ENCODE data around the gene ASAP2.

ASAP2 gene

DNA sequence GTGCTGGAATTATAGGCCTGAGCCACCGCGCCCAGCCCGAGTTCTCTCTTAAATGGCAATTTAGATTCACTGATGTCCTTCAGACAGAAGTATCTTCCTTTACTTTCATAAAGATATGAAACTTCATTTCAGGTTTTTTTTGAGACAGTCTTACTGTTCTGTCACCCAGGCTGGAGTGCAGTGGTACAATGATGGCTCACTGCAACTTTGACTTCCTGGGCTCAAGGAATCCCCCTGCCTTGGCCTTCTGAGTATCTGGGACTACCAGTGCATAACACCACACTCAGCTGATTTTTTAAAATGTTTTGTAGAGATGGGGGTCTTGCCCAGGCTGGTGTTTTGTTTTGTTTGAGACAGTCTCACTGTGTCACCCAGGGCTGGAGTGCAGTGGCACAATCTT, 203.5 kb downstream of the ASAP2 start:
- no peak overlapping the region for H3K4me3 ChIP-seq (IDR thresholded peaks at IDR 0.05; ENCODE audit: insufficient read depth, low read depth, low read length)
- no peak overlapping the region for H3K27ac ChIP-seq
- no peaks in the 10 kb centered on the region for H3K79me2 ChIP-seq (ENCODE audit: insufficient read depth, low read depth)
- H4K20me1 ChIP-seq (ENCODE audit: insufficient read depth): no peaks in the 10 kb centered on the region
- no peaks in the 10 kb centered on the region for H3K36me3 ChIP-seq (ENCODE audit: insufficient read depth)
- no peak overlapping the region for H3K4me2 ChIP-seq
- TF ChIP-seq, protein P1, sequence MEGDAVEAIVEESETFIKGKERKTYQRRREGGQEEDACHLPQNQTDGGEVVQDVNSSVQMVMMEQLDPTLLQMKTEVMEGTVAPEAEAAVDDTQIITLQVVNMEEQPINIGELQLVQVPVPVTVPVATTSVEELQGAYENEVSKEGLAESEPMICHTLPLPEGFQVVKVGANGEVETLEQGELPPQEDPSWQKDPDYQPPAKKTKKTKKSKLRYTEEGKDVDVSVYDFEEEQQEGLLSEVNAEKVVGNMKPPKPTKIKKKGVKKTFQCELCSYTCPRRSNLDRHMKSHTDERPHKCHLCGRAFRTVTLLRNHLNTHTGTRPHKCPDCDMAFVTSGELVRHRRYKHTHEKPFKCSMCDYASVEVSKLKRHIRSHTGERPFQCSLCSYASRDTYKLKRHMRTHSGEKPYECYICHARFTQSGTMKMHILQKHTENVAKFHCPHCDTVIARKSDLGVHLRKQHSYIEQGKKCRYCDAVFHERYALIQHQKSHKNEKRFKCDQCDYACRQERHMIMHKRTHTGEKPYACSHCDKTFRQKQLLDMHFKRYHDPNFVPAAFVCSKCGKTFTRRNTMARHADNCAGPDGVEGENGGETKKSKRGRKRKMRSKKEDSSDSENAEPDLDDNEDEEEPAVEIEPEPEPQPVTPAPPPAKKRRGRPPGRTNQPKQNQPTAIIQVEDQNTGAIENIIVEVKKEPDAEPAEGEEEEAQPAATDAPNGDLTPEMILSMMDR (conservative IDR thresholded peaks at IDR 0.05; ENCODE audit: low read depth, low read length): no peak
- no peak overlapping the region for H2AFZ ChIP-seq (ENCODE audit: low read depth)
- no peaks in the 10 kb centered on the region for H3K27me3 ChIP-seq (ENCODE audit: insufficient read depth, low read depth)
- H3K4me1 ChIP-seq (ENCODE audit: low read depth, poor library complexity, severe bottlenecking): no peaks in the 10 kb centered on the region
- H3K9ac ChIP-seq: no peak overlapping the region

DNA sequence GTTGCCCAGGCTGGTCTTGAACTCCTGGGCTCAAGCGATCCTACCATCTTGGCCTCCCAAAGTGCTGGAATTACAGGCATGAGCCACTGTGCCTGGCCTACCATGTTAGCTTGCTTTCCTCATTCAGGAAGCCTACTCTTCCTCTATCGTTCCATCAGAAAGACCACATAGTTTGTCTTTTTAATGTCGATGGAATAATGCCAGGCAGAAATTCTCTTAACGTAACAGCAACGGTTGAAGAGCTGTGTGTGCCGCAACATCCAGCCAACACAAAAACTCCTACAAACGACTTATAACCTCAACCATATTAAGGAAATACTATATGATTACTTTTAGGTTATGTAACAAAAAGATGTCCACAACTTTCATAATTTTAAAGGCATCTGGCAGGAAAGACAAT, 206.2 kb downstream of the ASAP2 start:
- no peak overlapping the region for H3K4me3 ChIP-seq (IDR thresholded peaks at IDR 0.05; ENCODE audit: insufficient read depth, low read depth, low read length)
- TF ChIP-seq, protein P1 (conservative IDR thresholded peaks at IDR 0.05; ENCODE audit: low read depth, low read length): no peak
- no peaks in the 10 kb centered on the region for H4K20me1 ChIP-seq (ENCODE audit: insufficient read depth)
- no peak overlapping the region for H3K27ac ChIP-seq
- no peak overlapping the region for H3K4me2 ChIP-seq
- no peak overlapping the region for H3K9ac ChIP-seq
- H3K36me3 ChIP-seq (ENCODE audit: insufficient read depth): no peaks in the 10 kb centered on the region
- no peaks in the 10 kb centered on the region for H3K4me1 ChIP-seq (ENCODE audit: low read depth, poor library complexity, severe bottlenecking)
- H3K79me2 ChIP-seq (ENCODE audit: insufficient read depth, low read depth): no peaks in the 10 kb centered on the region; the same call in 1 of the 2 replicates
- H2AFZ ChIP-seq (ENCODE audit: low read depth): no peak overlapping the region
- H3K27me3 ChIP-seq (ENCODE audit: insufficient read depth, low read depth): no peaks in the 10 kb centered on the region

DNA sequence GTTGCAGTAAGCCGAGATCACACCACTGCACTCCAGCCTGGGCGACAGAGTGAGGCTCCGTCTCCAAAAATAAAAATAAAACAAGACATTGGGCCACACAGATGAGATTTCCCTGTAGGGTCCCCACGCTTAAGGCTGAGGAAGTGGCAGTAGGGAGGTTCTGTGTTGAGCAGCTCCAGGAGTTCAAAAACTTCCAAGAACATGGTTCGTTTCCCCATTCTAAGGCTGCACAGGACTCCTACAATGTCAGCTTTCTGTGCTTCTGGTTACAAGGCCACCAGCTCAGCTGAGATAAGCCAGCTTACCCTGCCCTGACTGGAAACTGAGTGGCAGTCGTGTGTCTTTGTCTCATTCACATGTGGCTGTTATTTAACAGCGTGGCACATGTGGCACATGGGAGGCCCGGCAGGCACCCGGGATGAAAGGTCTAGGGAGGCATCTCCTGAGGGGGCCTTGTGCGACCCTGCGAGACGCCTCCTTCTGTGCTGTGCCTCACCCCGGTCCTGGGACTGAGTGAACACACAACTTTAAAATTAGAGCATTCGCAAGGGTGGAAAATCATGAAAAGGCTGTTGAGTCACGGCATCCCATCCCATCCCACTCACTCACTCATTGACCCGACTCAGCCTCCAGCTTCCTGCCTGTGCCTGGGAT, 209.0 kb downstream of the ASAP2 start:
- Histone ChIP-seq H3K4me3 (IDR thresholded peaks at IDR 0.05; ENCODE audit: insufficient read depth, low read depth, low read length) (no peak overlapping the region), H2AFZ (ENCODE audit: low read depth) (no peak overlapping the region), H3K27me3 (ENCODE audit: insufficient read depth, low read depth) (no peaks in the 10 kb centered on the region), H3K36me3 (ENCODE audit: insufficient read depth) (no peaks in the 10 kb centered on the region), H4K20me1 (ENCODE audit: insufficient read depth) (no peaks in the 10 kb centered on the region), H3K79me2 (ENCODE audit: insufficient read depth, low read depth) (peaks cover 22% of the 10 kb centered on the region; the same call in 1 of the 2 replicates), H3K4me1 (ENCODE audit: low read depth, poor library complexity, severe bottlenecking) (peaks cover 15% of the 10 kb centered on the region), H3K9ac (no peak overlapping the region), H3K4me2 (no peak overlapping the region), H3K27ac (no peak overlapping the region)
- TF ChIP-seq, protein P1 (conservative IDR thresholded peaks at IDR 0.05; ENCODE audit: low read depth, low read length): no peak

DNA sequence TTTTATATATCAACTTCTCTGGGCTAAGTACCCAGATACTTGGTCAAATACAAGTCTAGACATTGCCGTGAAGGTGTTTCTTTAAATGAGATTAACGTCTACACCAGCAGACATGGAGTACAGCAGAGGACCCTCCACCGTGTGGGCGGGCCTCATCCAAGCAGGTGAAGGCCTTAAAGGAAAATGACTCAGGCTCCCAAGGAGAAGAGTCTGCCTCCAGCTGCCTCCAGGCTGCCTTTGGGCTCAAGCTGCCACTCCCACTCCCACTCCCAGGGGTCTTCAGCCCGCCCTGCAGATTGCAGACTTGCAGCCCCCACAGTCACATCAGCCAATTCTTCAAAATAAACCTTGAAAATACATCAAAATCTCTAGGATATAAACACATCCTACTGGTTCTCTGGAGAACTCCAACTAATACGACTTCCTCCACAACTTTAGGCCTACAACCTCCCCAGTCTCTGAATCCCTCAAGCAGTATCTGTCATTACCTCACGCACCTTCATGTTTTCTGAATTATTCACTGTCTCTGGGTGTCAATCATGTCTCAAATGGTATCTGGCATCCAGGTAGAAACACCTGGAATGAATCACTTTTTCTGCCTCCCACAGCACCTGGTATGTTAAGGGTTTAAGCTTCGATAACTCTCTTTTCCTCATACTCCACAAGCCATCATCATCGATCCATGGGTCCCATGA, 209.8 kb downstream of the ASAP2 start:
- Histone ChIP-seq H3K4me2 (no peak overlapping the region), H3K27me3 (ENCODE audit: insufficient read depth, low read depth) (no peaks in the 10 kb centered on the region), H3K79me2 (ENCODE audit: insufficient read depth, low read depth) (peaks cover 30% of the 10 kb centered on the region; the same call in 1 of the 2 replicates), H3K36me3 (ENCODE audit: insufficient read depth) (no peaks in the 10 kb centered on the region), H3K4me3 (IDR thresholded peaks at IDR 0.05; ENCODE audit: insufficient read depth, low read depth, low read length) (no peak overlapping the region), H3K27ac (no peak overlapping the region), H2AFZ (ENCODE audit: low read depth) (no peak overlapping the region), H4K20me1 (ENCODE audit: insufficient read depth) (no peaks in the 10 kb centered on the region), H3K9ac (no peak overlapping the region), H3K4me1 (ENCODE audit: low read depth, poor library complexity, severe bottlenecking) (peaks cover 19% of the 10 kb centered on the region)
- TF ChIP-seq, protein P1 (conservative IDR thresholded peaks at IDR 0.05; ENCODE audit: low read depth, low read length): no peak

Measured in KMS-11 (cell line).